GM12892 (cell line): Measurements from ENCODE around the gene SFSWAP.

Experiments used
- POLR2A ChIP-seq: IDR thresholded peaks from 2 replicates; pipeline ENCODE4 v1.6.1; 2011; ENCODE audit warnings: low read depth, low read length, control low read depth
- POLR2AphosphoS5 ChIP-seq: IDR thresholded peaks from 2 replicates; pipeline ENCODE4 v1.6.1; 2011; ENCODE audit warnings: low read depth, low read length, control low read depth
- TAF1 ChIP-seq: IDR thresholded peaks from 2 replicates; pipeline ENCODE4 v1.6.1; 2011; ENCODE audit warnings: low read depth, mild to moderate bottlenecking, control low read depth, low read length, borderline replicate concordance

- TF ChIP-seq TAF1 (no peak), POLR2A (no peak), POLR2AphosphoS5 (no peak)
Observed at GRCh38 chr12:131688131-131688844, 22.6 kb upstream of the SFSWAP start.
